Endothelial cell (in vitro differentiated cells): Measurements from ENCODE around the gene ZNF280B. TPM values are rescaled to one million over a fixed set of nuclear protein-coding genes. Genes with fewer than 3 reads are reported as not detected.

ENCODE experiments used
- DNase-seq: peaks from one replicate; pipeline ENCODE4 v3.0.0; 2021; ENCODE audit warnings: low spot score
- H3K27ac Mint-ChIP-seq: one replicate; pipeline ENCODE4 v1.8.0; 2021; ENCODE audit warnings: mixed read lengths, inconsistent platforms; ENCODE audit not compliant: unreplicated experiment
- H3K27me3 Mint-ChIP-seq: one replicate; pipeline ENCODE4 v1.8.0; 2021; ENCODE audit warnings: mild to moderate bottlenecking, moderate library complexity, mixed read lengths, inconsistent platforms; ENCODE audit not compliant: unreplicated experiment
- H3K36me3 Mint-ChIP-seq: one replicate; pipeline ENCODE4 v1.8.0; 2021; ENCODE audit warnings: mild to moderate bottlenecking, low read depth, mixed read lengths, inconsistent platforms; ENCODE audit not compliant: unreplicated experiment
- H3K4me1 Mint-ChIP-seq: one replicate; pipeline ENCODE4 v1.8.0; 2021; ENCODE audit warnings: mild to moderate bottlenecking, mixed read lengths, inconsistent platforms; ENCODE audit not compliant: unreplicated experiment
- H3K4me3 Mint-ChIP-seq: one replicate; pipeline ENCODE4 v1.8.0; 2021; ENCODE audit warnings: mild to moderate bottlenecking, mixed read lengths, inconsistent platforms; ENCODE audit not compliant: unreplicated experiment
- H3K9me3 Mint-ChIP-seq: one replicate; pipeline ENCODE4 v1.8.0; 2021; ENCODE audit warnings: mixed read lengths, inconsistent platforms; ENCODE audit not compliant: unreplicated experiment
- CTCF ChIP-seq: fragments of 200-600 bp; sonication (generic); IDR thresholded peaks from one replicate; pipeline ENCODE4 v1.5.0; 2021; ENCODE audit warnings: antibody characterized with exemption; ENCODE audit not compliant: unreplicated experiment
- long read RNA-seq: library from polyadenylated mRNA; unstranded; transcript quantifications from one replicate; pipeline ENCODE4 v2.0.0, GENCODE V29; 2020; ENCODE audit not compliant: unreplicated experiment
- total RNA-seq: library from RNA; stranded (reverse); fragmentation: NEBNext Ultra II Directional; extraction: Animal tissue kit (Norgen Biotek cat#: 25700); gene quantifications from one replicate; pipeline ENCODE4 v1.2.1, GENCODE V29; 2021; ENCODE audit not compliant: unreplicated experiment

Gene ZNF280B
- 6.8 TPM for total RNA-seq
- long read RNA-seq, partial matches to known transcripts = 0 of 3 reads
- long read RNA-seq, other reads (novel, unspliced or antisense) = 3 of 3 reads

GRCh38 chr22:22508274-22509176, at the start of gene ZNF280B:
TSS of gene ZNF280B (minus strand) at chr22:22508742. CDS start at chr22:22489398, 19,344 bp downstream.
- DNase-seq = peak; percentile 89
- Mint-ChIP-seq H3K4me3 (peak within 1 kb of the TSS; percentile 84), H3K4me1 (peaks cover 8% of the 10 kb centered on the region), H3K27me3 (no peaks in the 10 kb centered on the region), H3K27ac (no peak within 1 kb of the TSS), H3K9me3 (peaks cover 9% of the 10 kb centered on the region), H3K36me3 (peaks cover 17% of the 10 kb centered on the region)
- peak; percentile 69 for TF ChIP-seq CTCF

GRCh38 chr22:22556995-22557925, 48.7 kb upstream of the ZNF280B start:
- H3K27ac Mint-ChIP-seq = no peak overlapping the region
- no peaks in the 10 kb centered on the region for H3K36me3 Mint-ChIP-seq
- peaks cover 3% of the 10 kb centered on the region for H3K27me3 Mint-ChIP-seq
- H3K4me3 Mint-ChIP-seq = no peak overlapping the region
- no peaks in the 10 kb centered on the region for H3K4me1 Mint-ChIP-seq
- no peaks in the 10 kb centered on the region for H3K9me3 Mint-ChIP-seq
- no peak for TF ChIP-seq CTCF
- no peak for DNase-seq

- Mint-ChIP-seq H3K27ac (no peak overlapping the region), H3K4me3 (no peak overlapping the region), H3K9me3 (no peaks in the 10 kb centered on the region), H3K4me1 (no peaks in the 10 kb centered on the region), H3K27me3 (peaks cover 3% of the 10 kb centered on the region), H3K36me3 (no peaks in the 10 kb centered on the region)
- DNase-seq = no peak
- TF ChIP-seq CTCF = no peak
These were observed 48.0 kb upstream of the ZNF280B start for GRCh38 chr22:22556578-22556977.

- DNase-seq = no peak
- Mint-ChIP-seq H3K4me1 (no peaks in the 10 kb centered on the region), H3K9me3 (no peaks in the 10 kb centered on the region), H3K36me3 (no peaks in the 10 kb centered on the region), H3K27me3 (peaks cover 3% of the 10 kb centered on the region), H3K27ac (no peak overlapping the region), H3K4me3 (no peak overlapping the region)
- TF ChIP-seq CTCF = no peak
These were observed 47.1 kb upstream of the ZNF280B start for GRCh38 chr22:22555596-22555995.
